ENCODE data around the gene TMEM117.
"Not testable (repeated sequence)": the region's sequence is repeated elsewhere in the genome, so short reads cannot be mapped to it uniquely, and the experiment has no call there.

Gene TMEM117

DNA sequence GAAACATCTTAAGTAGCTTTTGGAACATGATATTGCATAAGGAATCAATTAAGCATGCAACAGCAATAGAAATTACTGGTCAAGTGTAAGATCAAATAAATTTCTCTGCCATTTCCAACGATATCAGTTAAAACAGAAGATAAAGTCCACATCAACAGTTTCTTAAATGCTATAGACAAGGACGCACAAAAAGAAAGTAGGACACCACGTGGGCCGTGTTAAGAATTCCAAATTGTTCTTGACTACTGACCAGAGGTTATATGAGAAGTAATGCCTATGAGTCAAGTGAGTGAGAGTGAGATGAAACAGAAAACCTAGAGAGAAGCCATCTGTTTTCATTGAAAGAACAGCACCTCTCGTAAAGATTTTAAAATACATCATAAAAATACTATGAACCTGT, 318.2 kb downstream of the TMEM117 start:
- Histone ChIP-seq H3K4me3 (ENCODE audit: low read depth, low read length) (no peak overlapping the region), H3K36me3 (ENCODE audit: control insufficient read depth, insufficient read depth, low read length) (no peaks in the 10 kb centered on the region), H3K9me3 (ENCODE audit: control insufficient read depth, insufficient read depth, low read length) (no peaks in the 10 kb centered on the region), H3K27me3 (ENCODE audit: control insufficient read depth, insufficient read depth, low read length) (no peaks in the 10 kb centered on the region), H3K4me1 (ENCODE audit: control insufficient read depth, insufficient read depth, low read length) (peaks cover 5% of the 10 kb centered on the region), H3K27ac (ENCODE audit: low read depth, low read length) (no peak overlapping the region), H3K9ac (ENCODE audit: low read depth, low read length) (no peak overlapping the region)

DNA sequence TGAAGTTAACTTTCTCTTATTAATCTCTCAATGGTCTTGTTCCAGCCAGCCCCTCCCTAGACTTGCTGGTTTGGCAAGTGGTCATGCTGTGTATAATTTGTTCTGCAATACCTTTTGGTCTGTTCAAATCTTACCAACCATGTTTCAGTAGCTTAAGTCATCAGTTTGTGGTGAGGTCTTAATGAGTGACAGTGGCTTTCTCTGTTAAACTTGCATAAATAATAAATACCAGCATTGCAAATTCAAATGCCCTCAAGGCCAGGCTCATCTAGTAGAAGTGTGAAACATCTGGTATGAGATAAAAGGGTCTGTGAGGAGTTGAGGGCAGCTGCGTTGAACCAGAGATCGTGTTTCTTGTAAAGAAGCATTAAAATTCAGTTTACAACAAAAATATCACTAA, 319.5 kb downstream of the TMEM117 start:
- H3K27ac ChIP-seq (ENCODE audit: low read depth, low read length), result no peak overlapping the region

DNA sequence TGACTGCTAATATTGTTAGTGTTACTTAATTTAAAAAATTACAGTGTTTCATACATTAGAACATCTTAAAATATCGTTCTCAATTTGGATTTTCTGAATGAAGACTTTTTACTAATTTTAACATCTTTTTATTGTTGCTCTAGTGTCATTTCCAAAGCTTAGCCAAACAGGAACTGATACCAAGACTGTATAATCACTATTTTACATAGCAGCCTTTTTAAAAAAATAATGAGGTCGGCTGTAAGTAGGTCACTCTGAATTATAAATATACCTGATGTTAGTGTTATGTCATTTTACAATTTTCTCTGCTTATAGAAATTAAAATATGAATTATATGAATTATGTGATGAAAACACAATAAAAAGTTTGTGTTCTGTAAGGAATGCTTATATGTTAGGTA, 321.5 kb downstream of the TMEM117 start:
- Histone ChIP-seq H3K27me3 (ENCODE audit: control insufficient read depth, insufficient read depth, low read length) (no peaks in the 10 kb centered on the region), H3K9ac (ENCODE audit: low read depth, low read length) (no peak overlapping the region), H3K27ac (ENCODE audit: low read depth, low read length) (no peak overlapping the region), H3K4me3 (ENCODE audit: low read depth, low read length) (no peak overlapping the region), H3K4me1 (ENCODE audit: control insufficient read depth, insufficient read depth, low read length) (peaks cover 7% of the 10 kb centered on the region), H3K9me3 (ENCODE audit: control insufficient read depth, insufficient read depth, low read length) (no peaks in the 10 kb centered on the region), H3K36me3 (ENCODE audit: control insufficient read depth, insufficient read depth, low read length) (no peaks in the 10 kb centered on the region)

More for the DNA sequence above, 319.5 kb downstream of the TMEM117 start:
- no peaks in the 10 kb centered on the region for H3K27me3 ChIP-seq (ENCODE audit: control insufficient read depth, insufficient read depth, low read length)
- H3K4me3 ChIP-seq (ENCODE audit: low read depth, low read length), result no peak overlapping the region
- no peaks in the 10 kb centered on the region for H3K9me3 ChIP-seq (ENCODE audit: control insufficient read depth, insufficient read depth, low read length)
- no peak overlapping the region for H3K9ac ChIP-seq (ENCODE audit: low read depth, low read length)
- no peaks in the 10 kb centered on the region for H3K36me3 ChIP-seq (ENCODE audit: control insufficient read depth, insufficient read depth, low read length)
- peaks cover 7% of the 10 kb centered on the region for H3K4me1 ChIP-seq (ENCODE audit: control insufficient read depth, insufficient read depth, low read length)

DNA sequence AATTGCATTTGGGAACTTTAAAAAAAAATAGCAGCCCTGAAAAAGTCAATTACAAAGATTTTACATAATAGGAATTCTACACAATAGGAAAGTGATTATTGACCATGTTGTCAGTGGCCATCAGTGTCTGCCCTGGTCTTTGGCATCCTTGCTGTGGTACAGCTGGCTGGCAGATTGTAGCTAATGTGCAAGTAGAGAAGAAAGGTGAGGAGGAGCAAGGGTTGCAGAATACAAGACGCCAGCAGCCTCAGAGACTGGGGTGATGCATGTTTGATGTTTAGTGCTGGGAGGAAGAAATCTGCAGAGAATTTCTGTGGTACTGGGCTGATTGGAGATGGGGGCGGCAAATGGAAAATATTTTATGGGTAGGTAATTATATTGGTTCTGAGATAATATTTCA, 322.9 kb downstream of the TMEM117 start:
- Histone ChIP-seq H3K27ac (ENCODE audit: low read depth, low read length) (no peak overlapping the region), H3K9ac (ENCODE audit: low read depth, low read length) (no peak overlapping the region), H3K4me1 (ENCODE audit: control insufficient read depth, insufficient read depth, low read length) (peaks cover 7% of the 10 kb centered on the region), H3K9me3 (ENCODE audit: control insufficient read depth, insufficient read depth, low read length) (no peaks in the 10 kb centered on the region), H3K4me3 (ENCODE audit: low read depth, low read length) (no peak overlapping the region), H3K27me3 (ENCODE audit: control insufficient read depth, insufficient read depth, low read length) (no peaks in the 10 kb centered on the region), H3K36me3 (ENCODE audit: control insufficient read depth, insufficient read depth, low read length) (no peaks in the 10 kb centered on the region)

DNA sequence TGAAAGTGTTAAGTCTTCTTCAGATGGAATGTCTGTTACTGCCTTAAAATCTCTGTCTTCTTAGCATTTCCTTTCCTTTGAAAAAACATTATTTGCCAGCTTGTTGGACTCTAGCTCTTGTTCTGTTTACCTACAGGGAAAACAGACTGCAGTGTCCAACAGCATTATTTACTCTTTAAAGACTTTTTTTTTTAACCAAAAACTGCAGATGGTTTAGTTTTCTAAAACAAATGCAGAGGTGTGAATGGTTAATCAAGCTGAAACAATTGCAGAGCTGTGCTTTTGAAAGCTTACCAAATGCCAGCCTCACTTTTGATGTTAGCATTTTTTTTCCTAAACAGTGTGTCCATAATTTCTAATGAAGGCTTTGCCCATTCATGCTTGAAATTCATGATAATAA, 323.3 kb downstream of the TMEM117 start:
- Histone ChIP-seq H3K36me3 (ENCODE audit: control insufficient read depth, insufficient read depth, low read length) (no peaks in the 10 kb centered on the region), H3K27me3 (ENCODE audit: control insufficient read depth, insufficient read depth, low read length) (no peaks in the 10 kb centered on the region), H3K9ac (ENCODE audit: low read depth, low read length) (no peak overlapping the region), H3K4me1 (ENCODE audit: control insufficient read depth, insufficient read depth, low read length) (peaks cover 7% of the 10 kb centered on the region), H3K27ac (ENCODE audit: low read depth, low read length) (no peak overlapping the region), H3K9me3 (ENCODE audit: control insufficient read depth, insufficient read depth, low read length) (no peaks in the 10 kb centered on the region), H3K4me3 (ENCODE audit: low read depth, low read length) (no peak overlapping the region)

DNA sequence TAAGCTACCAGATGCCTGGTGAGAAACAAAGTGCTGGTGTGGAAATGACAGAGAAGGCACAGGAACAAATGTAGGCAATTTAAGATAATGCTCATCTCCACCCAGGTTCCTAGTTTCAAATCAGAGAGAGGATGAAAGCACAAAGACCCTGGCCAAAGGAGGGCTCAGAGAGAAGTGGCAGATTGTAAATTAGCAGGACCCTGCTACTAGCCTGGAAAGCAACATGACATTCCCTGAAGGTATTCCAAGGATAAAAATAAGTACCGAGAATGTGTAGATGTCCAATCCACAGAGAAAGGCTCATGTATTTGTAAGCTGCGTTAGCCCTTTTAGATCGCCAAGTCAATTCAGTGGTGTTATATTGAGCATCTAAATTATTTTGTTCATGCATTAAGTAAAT, 324.0 kb downstream of the TMEM117 start:
- Histone ChIP-seq H3K27ac (ENCODE audit: low read depth, low read length) (no peak overlapping the region), H3K36me3 (ENCODE audit: control insufficient read depth, insufficient read depth, low read length) (no peaks in the 10 kb centered on the region), H3K27me3 (ENCODE audit: control insufficient read depth, insufficient read depth, low read length) (no peaks in the 10 kb centered on the region), H3K4me3 (ENCODE audit: low read depth, low read length) (no peak overlapping the region), H3K9ac (ENCODE audit: low read depth, low read length) (no peak overlapping the region), H3K9me3 (ENCODE audit: control insufficient read depth, insufficient read depth, low read length) (no peaks in the 10 kb centered on the region), H3K4me1 (ENCODE audit: control insufficient read depth, insufficient read depth, low read length) (peaks cover 7% of the 10 kb centered on the region)

DNA sequence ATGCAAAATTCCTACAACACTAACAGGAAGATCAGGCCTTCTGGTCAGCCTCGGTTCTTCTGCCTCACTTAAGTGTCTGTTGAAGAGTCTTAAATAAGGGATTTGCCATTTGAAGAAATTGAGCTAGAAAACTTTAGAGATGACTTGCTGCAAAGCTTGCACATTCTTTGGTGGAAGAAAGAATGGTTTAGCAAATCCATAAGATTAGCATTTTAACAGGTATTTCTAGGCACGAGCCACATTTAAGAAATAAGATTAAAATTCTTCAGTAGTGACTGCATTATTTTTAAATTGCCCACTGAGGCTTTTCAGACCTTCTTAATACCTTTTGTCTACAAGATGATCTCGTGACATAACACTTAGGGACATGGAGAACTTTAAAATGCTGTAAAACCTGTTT, 327.1 kb downstream of the TMEM117 start:
- H3K4me1 ChIP-seq (ENCODE audit: control insufficient read depth, insufficient read depth, low read length), result peaks cover 7% of the 10 kb centered on the region
- no peak overlapping the region for H3K4me3 ChIP-seq (ENCODE audit: low read depth, low read length)
- no peaks in the 10 kb centered on the region for H3K9me3 ChIP-seq (ENCODE audit: control insufficient read depth, insufficient read depth, low read length)
- H3K36me3 ChIP-seq (ENCODE audit: control insufficient read depth, insufficient read depth, low read length), result no peaks in the 10 kb centered on the region
- no peaks in the 10 kb centered on the region for H3K27me3 ChIP-seq (ENCODE audit: control insufficient read depth, insufficient read depth, low read length)
- no peak overlapping the region for H3K9ac ChIP-seq (ENCODE audit: low read depth, low read length)
- no peak overlapping the region for H3K27ac ChIP-seq (ENCODE audit: low read depth, low read length)

DNA sequence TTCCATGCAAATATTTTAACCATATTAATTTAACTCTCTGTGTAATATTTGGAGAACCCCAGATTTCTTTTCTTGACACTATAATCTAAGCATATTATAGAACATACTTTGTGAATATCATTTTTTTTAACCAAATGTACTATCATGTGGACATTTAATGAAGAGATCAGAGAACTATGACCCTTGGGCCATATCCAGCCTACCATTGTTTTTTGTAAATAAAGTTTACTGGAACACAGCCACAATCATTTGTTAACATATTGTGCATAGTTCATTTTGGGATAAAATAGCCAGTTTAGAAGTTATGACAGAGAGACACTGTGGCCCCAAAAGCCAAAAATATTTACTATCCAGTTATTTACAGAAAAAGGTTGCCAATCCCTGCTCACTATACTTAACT, 338.2 kb downstream of the TMEM117 start:
- Histone ChIP-seq H3K9ac (ENCODE audit: low read depth, low read length) (no peak overlapping the region), H3K4me3 (ENCODE audit: low read depth, low read length) (no peak overlapping the region), H3K27ac (ENCODE audit: low read depth, low read length) (no peak overlapping the region), H3K27me3 (ENCODE audit: control insufficient read depth, insufficient read depth, low read length) (no peaks in the 10 kb centered on the region), H3K36me3 (ENCODE audit: control insufficient read depth, insufficient read depth, low read length) (no peaks in the 10 kb centered on the region), H3K4me1 (ENCODE audit: control insufficient read depth, insufficient read depth, low read length) (no peaks in the 10 kb centered on the region), H3K9me3 (ENCODE audit: control insufficient read depth, insufficient read depth, low read length) (no peaks in the 10 kb centered on the region)

DNA sequence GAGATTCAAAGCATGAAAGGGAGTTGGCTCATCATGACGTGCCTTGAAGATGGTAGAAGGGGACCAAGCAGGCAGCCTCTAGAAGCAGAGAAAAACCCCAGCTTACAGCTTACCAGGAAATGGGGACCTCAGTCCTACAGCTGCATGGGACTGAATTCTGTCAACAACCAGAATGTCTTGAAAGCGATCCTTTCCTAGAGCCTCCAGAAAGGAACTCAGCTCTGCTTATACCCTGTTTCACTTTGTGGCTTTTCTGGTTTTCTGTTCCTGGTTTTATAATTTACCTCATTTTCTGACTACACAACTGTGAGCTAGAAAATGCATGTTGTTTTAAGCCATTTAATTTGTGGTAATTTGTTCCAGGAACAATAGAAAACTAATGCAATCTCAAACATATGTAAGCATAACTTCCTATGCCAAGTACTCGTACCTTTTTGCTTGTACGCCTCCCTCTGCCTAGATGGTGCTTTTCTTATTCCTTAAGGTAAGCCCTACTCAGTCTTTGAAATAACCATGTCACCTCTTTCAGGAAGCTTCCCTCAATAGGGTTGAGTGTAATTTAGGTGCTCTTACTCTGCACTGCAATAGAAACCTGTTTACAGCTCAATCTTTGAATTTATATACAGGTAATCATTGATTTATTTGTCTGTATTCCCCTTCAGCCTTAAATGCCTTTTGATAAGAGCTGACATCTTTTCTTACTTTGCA, 348.8 kb downstream of the TMEM117 start:
- Histone ChIP-seq H3K4me3 (ENCODE audit: low read depth, low read length) (no peak overlapping the region), H3K27ac (ENCODE audit: low read depth, low read length) (no peak overlapping the region), H3K27me3 (ENCODE audit: control insufficient read depth, insufficient read depth, low read length) (no peaks in the 10 kb centered on the region), H3K36me3 (ENCODE audit: control insufficient read depth, insufficient read depth, low read length) (no peaks in the 10 kb centered on the region), H3K4me1 (ENCODE audit: control insufficient read depth, insufficient read depth, low read length) (no peaks in the 10 kb centered on the region), H3K9ac (ENCODE audit: low read depth, low read length) (no peak overlapping the region), H3K9me3 (ENCODE audit: control insufficient read depth, insufficient read depth, low read length) (no peaks in the 10 kb centered on the region)

DNA sequence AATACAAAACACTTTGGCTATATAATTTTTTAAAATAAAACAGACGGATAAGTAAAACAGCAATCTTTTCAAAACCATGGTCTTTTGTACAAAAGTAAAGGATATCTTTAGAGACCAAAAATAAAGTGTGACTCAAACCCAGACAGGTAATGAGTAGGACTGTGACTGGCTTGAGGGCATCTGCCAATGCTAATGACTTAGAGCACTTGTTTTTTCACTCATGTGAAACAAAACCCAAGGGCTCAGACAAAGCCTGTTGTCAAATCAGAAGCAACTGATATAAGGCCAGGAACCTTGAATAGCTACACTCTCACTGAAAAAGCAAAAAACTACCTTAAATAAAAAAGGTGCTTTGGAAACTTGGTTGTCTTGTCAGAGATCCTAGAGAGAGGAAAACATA, 357.4 kb downstream of the TMEM117 start:
- H3K4me1 ChIP-seq (ENCODE audit: control insufficient read depth, insufficient read depth, low read length), result 0 out of 2 replicates have a peak, but pooled peaks cover 4% of the 10 kb centered on the region

DNA sequence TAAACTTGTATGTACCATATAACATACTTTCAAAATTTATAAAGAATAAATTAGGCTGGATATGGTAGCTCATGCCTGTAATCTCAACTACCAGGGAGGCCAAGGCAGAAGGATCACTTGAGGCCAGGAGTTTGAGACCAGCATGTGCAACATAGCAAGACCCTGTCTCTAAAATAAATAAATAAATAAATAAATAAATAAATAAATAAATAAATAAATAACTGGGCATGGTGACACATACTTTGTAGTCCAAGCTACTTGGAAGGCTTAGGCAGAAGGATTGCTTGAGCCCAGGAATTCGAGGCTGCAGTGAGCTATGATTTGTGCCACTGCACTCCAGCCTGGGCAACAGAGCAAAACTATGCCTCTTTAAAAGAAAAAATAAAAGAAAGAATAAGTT, 359.8 kb downstream of the TMEM117 start:
- not testable (repeated sequence) for H3K9ac ChIP-seq (ENCODE audit: low read depth, low read length); H3K36me3 ChIP-seq (ENCODE audit: control insufficient read depth, insufficient read depth, low read length); H3K4me3 ChIP-seq (ENCODE audit: low read depth, low read length); H3K4me1 ChIP-seq (ENCODE audit: control insufficient read depth, insufficient read depth, low read length); H3K27me3 ChIP-seq (ENCODE audit: control insufficient read depth, insufficient read depth, low read length); H3K27ac ChIP-seq (ENCODE audit: low read depth, low read length); H3K9me3 ChIP-seq (ENCODE audit: control insufficient read depth, insufficient read depth, low read length)

More for the DNA sequence above, 357.4 kb downstream of the TMEM117 start:
- H3K9me3 ChIP-seq (ENCODE audit: control insufficient read depth, insufficient read depth, low read length), result no peaks in the 10 kb centered on the region
- no peaks in the 10 kb centered on the region for H3K27me3 ChIP-seq (ENCODE audit: control insufficient read depth, insufficient read depth, low read length)
- no peak overlapping the region for H3K27ac ChIP-seq (ENCODE audit: low read depth, low read length)
- H3K4me3 ChIP-seq (ENCODE audit: low read depth, low read length), result no peak overlapping the region
- no peak overlapping the region for H3K9ac ChIP-seq (ENCODE audit: low read depth, low read length)
- H3K36me3 ChIP-seq (ENCODE audit: control insufficient read depth, insufficient read depth, low read length), result no peaks in the 10 kb centered on the region

Data from HUES48 (cell line).